Measurements from ENCODE around the gene ITIH3. TPM values are rescaled to one million over a fixed set of nuclear protein-coding genes. Genes with fewer than 3 reads are reported as not detected.

ITIH3 gene
- total and polyA plus RNA-seq, 3 experiments from 2014 or later = not detected

DNA sequence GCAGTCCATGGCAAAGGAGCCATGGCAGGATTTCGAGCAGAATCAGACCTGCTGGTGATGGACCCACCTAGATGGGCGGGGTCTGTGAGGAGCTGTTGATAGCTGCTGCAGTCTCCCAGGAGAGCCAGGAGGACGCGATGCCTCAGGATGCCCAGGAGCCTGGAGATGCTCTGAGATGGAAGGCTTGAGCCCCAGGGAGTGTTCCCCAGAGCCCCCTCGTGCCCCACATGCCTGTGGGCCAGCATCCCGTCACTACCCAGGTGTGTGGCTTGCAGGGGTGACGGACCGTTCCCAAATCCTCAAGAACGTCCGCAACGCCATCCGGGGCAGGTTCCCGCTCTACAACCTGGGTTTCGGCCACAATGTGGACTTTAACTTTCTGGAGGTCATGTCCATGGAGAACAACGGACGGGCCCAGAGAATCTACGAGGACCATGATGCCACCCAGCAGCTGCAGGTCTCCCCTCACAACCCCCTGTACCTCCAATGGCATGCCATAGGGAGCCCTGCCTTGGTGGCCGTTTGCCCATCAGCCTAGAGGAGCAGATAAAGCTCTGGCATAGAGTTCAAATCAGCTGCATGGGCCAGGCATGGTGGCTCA is 10.5 kb upstream of the ITIH3 start:
- DNase-seq = peak in 1 of 5 donors; percentile 33
- H3K4me1 ChIP-seq (ENCODE audit: insufficient read depth, low read length) = no peaks in the 10 kb centered on the region
- POLR2A ChIA-PET = no interaction called here
- no peaks in the 10 kb centered on the region for H3K36me3 ChIP-seq (ENCODE audit: insufficient read depth, low read length)
- H3K27ac ChIP-seq (ENCODE audit: low read depth, low read length) = no peak overlapping the region
- Mint-ChIP-seq H3K27me3 (peaks cover 0 to 14% of the 10 kb centered on the region in 2 donors), H3K4me1 (no peaks in the 10 kb centered on the region), H3K9me3 (no peaks in the 10 kb centered on the region), H3K4me3 (no peak overlapping the region), H3K36me3 (no peaks in the 10 kb centered on the region), H3K27ac (no peak overlapping the region)
- H3K9me3 ChIP-seq (ENCODE audit: low read length) = no peaks in the 10 kb centered on the region
- CTCF ChIA-PET = no interaction called here
- H3K4me3 ChIP-seq (ENCODE audit: low read length) = no peak overlapping the region
- no peaks in the 10 kb centered on the region for H3K27me3 ChIP-seq (ENCODE audit: insufficient read depth, low read length, poor library complexity, severe bottlenecking)

DNA sequence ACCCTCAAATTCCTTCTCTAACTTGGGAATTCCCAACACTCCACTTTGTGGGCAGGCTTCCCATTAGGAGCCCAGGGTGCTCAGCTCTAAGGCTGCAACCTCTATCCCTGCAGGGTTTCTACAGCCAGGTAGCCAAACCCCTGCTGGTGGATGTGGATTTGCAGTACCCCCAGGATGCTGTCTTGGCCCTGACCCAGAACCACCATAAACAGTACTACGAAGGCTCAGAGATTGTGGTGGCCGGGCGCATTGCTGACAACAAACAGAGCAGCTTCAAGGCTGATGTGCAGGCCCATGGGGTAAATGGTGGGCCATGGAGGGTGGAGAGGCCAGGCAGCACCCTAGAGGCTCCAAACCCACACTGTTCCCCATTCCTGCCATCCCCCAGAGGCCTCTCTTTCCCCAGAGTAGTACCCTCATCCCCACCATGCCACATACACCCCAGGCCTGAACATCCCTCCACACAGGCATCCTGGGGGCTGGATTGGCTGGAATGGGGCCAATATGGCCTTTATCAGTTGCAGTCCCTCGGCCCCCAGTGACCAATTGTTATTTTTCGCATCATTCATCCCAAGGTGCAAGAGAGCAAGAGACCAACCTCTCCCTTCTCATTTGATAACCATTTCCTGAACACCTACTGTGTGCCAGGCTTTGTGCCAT is 9.5 kb upstream of the ITIH3 start:
- H3K27me3 ChIP-seq (ENCODE audit: insufficient read depth, low read length, poor library complexity, severe bottlenecking) = no peaks in the 10 kb centered on the region
- no peaks in the 10 kb centered on the region for H3K36me3 ChIP-seq (ENCODE audit: insufficient read depth, low read length)
- ChIA-PET CTCF (interaction anchor here (1.5 kb wide), 1 partner anchor 13 kb away, joined by 3 read pairs; no protein-coding TSS in a partner anchor), POLR2A (no interaction called here)
- H3K27me3 Mint-ChIP-seq = peaks cover 0 to 14% of the 10 kb centered on the region in 2 donors
- peak in 1 of 5 donors; percentile 16 for DNase-seq
- H3K4me3 ChIP-seq (ENCODE audit: low read length) = no peak overlapping the region
- H3K4me1 Mint-ChIP-seq = no peaks in the 10 kb centered on the region
- no peaks in the 10 kb centered on the region for H3K9me3 ChIP-seq (ENCODE audit: low read length)
- H3K36me3 Mint-ChIP-seq = no peaks in the 10 kb centered on the region
- H3K27ac ChIP-seq (ENCODE audit: low read depth, low read length) = no peak overlapping the region
- no peaks in the 10 kb centered on the region for H3K4me1 ChIP-seq (ENCODE audit: insufficient read depth, low read length)
- H3K9me3 Mint-ChIP-seq = no peaks in the 10 kb centered on the region
- H3K27ac Mint-ChIP-seq = no peak overlapping the region
- no peak overlapping the region for H3K4me3 Mint-ChIP-seq

DNA sequence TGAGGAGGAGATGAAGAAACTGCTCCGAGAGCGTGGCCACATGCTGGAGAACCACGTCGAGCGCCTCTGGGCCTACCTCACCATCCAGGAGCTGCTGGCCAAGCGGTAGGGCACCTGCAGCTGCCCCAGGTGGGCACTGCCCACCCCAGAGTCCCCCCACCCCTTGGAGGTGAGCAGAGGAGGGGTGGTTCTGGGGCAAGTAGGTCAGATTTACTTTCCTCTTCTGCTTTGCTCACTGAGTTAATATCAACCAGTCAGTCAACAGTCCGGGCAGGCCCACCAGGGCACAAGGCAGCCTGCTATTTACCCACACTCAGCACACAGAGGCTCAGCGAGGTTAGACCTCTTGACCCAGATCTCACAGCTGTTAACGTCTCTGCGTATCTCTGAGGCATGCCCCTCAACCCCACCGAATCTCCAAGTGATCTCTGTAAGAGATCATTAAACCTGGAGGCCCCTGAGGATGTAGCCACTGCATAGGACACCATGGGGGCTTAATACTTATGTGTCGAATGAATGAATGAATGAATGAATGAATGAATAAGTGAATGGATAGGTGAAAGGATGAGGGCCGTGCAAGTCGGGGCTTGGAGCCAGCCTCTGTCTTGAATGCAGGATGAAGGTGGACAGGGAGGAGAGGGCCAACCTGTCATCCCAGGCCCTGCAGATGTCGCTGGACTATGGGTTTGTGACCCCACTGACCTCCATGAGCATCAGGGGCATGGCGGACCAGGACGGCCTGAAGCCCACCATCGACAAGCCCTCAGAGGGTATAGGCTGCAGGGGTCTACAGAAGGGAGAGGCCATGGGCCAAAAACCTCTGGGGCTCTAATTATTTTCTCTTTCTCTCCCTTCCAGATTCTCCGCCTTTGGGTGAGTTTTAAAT is 8.0 kb upstream of the ITIH3 start:
- POLR2A ChIA-PET = no interaction called here
- Mint-ChIP-seq H3K36me3 (no peaks in the 10 kb centered on the region), H3K4me1 (no peaks in the 10 kb centered on the region), H3K27me3 (peaks cover 0 to 9% of the 10 kb centered on the region in 2 donors), H3K9me3 (peaks cover 0 to 2% (median 0%) of the 10 kb centered on the region in 5 donors), H3K27ac (no peak overlapping the region), H3K4me3 (no peak overlapping the region)
- H3K27ac ChIP-seq (ENCODE audit: low read depth, low read length) = no peak overlapping the region
- CTCF ChIA-PET = interaction anchor here (1.5 kb wide), 1 partner anchor 12 kb away, joined by 3 read pairs; no protein-coding TSS in a partner anchor
- no peaks in the 10 kb centered on the region for H3K4me1 ChIP-seq (ENCODE audit: insufficient read depth, low read length)
- no peaks in the 10 kb centered on the region for H3K27me3 ChIP-seq (ENCODE audit: insufficient read depth, low read length, poor library complexity, severe bottlenecking)
- no peaks in the 10 kb centered on the region for H3K9me3 ChIP-seq (ENCODE audit: low read length)
- DNase-seq = peak in 1 of 5 donors; percentile 38
- no peak overlapping the region for H3K4me3 ChIP-seq (ENCODE audit: low read length)
- no peaks in the 10 kb centered on the region for H3K36me3 ChIP-seq (ENCODE audit: insufficient read depth, low read length)

DNA sequence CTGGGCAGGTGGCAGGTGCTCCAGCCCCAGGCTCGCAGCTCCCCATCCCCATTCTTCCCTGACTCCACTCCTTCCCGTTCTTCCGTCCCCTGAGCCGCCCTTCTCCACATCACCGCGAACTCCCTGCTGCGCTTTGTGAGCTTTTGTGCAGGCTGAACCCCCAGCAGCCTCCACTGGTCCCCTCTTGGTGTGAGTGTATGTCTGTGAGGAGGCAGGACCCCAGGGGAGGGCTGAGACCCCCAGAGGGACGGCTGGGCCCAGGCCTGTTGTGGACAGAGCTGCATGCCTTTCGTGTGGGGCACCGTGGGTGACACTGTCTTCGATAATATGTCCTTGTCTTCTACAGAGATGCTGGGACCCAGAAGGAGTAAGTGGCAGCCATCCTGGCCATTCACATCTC is 7.3 kb upstream of the ITIH3 start:
- peak in 1 of 5 donors; percentile 18 for DNase-seq
- ChIA-PET CTCF (interaction anchor here (0.8 kb wide), 1 partner anchor 11 kb away, joined by 3 read pairs; no protein-coding TSS in a partner anchor), POLR2A (interaction anchor here (0.6 kb wide), 1 partner anchor 16 kb away, joined by 8 read pairs; no protein-coding TSS in a partner anchor)
- no peaks in the 10 kb centered on the region for H3K27me3 ChIP-seq (ENCODE audit: insufficient read depth, low read length, poor library complexity, severe bottlenecking)
- Mint-ChIP-seq H3K9me3 (peaks cover 0 to 2% (median 0%) of the 10 kb centered on the region in 5 donors), H3K4me1 (no peaks in the 10 kb centered on the region), H3K36me3 (no peaks in the 10 kb centered on the region), H3K27me3 (peaks cover 0 to 9% of the 10 kb centered on the region in 2 donors), H3K4me3 (no peak overlapping the region), H3K27ac (no peak overlapping the region)
- no peak overlapping the region for H3K27ac ChIP-seq (ENCODE audit: low read depth, low read length)
- H3K4me3 ChIP-seq (ENCODE audit: low read length) = no peak overlapping the region
- H3K9me3 ChIP-seq (ENCODE audit: low read length) = no peaks in the 10 kb centered on the region
- no peaks in the 10 kb centered on the region for H3K4me1 ChIP-seq (ENCODE audit: insufficient read depth, low read length)
- H3K36me3 ChIP-seq (ENCODE audit: insufficient read depth, low read length) = no peaks in the 10 kb centered on the region

DNA sequence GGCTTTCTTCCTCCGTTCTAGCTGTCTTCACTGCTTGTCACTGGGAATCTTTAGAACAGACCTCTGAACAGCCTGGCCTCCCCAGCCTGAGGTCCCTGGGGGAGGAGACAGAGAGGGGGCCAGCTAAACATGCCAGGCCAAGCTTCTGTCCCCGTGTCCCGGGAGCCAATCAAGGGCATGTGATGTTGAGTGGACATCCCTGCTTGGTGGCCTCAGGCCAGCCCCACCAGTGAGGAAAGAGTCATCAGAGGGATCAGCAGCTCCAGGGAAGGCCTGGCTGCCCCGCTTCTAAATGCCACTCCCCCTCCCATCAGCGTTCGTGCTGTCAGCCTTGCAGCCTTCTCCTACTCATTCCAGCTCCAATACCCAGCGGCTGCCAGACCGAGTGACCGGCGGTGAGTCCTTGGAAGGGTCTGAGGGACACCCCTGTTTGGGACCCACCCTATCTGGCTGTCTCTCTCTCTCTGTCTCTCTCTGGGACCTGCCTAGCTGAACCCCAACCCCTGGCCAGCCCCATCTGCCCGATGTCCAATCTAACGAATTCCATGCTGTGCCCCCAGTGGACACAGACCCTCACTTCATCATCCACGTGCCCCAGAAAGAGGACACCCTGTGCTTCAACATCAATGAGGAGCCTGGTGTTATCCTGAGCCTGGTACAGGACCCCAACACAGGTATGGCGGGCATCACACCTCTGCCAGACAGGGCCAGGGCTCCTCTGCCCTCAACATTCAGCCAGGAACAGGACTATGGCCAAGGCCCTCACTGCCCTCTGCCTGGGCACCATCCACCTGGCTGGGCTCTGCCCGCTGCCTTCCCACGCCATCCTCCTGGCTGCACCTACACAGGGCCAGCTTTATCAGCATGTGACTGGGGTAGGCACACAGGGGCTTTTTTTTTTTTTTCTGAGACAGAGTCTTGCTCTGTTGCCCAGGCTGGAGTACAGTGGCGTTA is 6.6 kb upstream of the ITIH3 start:
- Mint-ChIP-seq H3K27me3 (peaks cover 0 to 9% of the 10 kb centered on the region in 2 donors), H3K9me3 (peaks cover 0 to 2% (median 0%) of the 10 kb centered on the region in 5 donors), H3K27ac (no peak overlapping the region), H3K4me3 (no peak overlapping the region), H3K4me1 (no peaks in the 10 kb centered on the region), H3K36me3 (no peaks in the 10 kb centered on the region)
- Histone ChIP-seq H3K9me3 (ENCODE audit: low read length) (no peaks in the 10 kb centered on the region), H3K27me3 (ENCODE audit: insufficient read depth, low read length, poor library complexity, severe bottlenecking) (no peaks in the 10 kb centered on the region), H3K4me3 (ENCODE audit: low read length) (no peak overlapping the region), H3K36me3 (ENCODE audit: insufficient read depth, low read length) (no peaks in the 10 kb centered on the region), H3K27ac (ENCODE audit: low read depth, low read length) (no peak overlapping the region), H3K4me1 (ENCODE audit: insufficient read depth, low read length) (no peaks in the 10 kb centered on the region)
- POLR2A ChIA-PET = interaction anchor here (0.6 kb wide), 2 partner anchors 17 to 316 kb away, joined by 4 to 8 read pairs; no protein-coding TSS in a partner anchor
- CTCF ChIA-PET = interaction anchor here (0.8 kb wide), 1 partner anchor 10 kb away, joined by 3 read pairs; no protein-coding TSS in a partner anchor
- DNase-seq = peak in 1 of 5 donors; percentile 30

DNA sequence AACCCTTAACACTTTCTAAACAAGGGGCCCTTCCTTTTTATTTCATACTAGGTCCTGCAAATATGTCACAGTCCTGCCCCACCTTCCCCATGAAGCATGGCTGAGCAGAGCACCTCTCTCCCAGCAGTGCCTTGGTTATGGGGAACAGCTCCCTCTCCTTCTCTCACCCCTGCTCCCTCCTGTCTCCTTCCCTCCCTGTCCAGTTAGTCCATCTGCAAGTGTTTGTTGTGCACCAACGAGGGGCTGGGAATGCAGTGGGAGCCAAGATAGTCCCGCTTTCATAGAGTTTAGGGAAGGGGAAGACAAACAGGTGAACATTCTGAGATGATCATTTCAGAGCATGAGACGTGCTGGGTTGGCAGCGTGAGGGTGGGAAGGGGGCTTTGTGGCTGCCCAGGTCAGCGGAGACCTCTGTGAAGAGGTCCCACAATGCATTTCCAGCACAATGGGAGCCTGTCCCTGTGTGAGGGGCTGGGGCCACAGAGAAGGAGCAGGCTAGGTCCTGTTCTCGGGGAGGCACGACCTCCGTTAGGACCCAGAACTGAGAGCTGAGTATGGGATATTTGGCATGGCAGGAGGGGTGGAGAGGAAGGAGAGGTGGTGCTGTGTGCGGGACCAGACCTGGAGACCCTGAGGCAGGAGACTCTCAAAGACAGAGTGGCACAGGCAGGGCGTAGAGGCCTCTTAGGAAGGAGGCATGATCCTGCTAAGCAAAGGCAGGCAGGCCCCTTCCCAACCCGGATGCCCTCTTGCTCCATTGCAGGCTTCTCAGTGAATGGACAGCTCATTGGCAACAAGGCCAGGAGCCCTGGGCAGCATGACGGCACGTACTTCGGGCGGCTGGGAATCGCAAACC is 5.5 kb upstream of the ITIH3 start:
- Histone ChIP-seq H3K9me3 (ENCODE audit: low read length) (no peaks in the 10 kb centered on the region), H3K4me3 (ENCODE audit: low read length) (no peak overlapping the region), H3K27ac (ENCODE audit: low read depth, low read length) (no peak overlapping the region), H3K36me3 (ENCODE audit: insufficient read depth, low read length) (no peaks in the 10 kb centered on the region), H3K27me3 (ENCODE audit: insufficient read depth, low read length, poor library complexity, severe bottlenecking) (no peaks in the 10 kb centered on the region), H3K4me1 (ENCODE audit: insufficient read depth, low read length) (no peaks in the 10 kb centered on the region)
- H3K36me3 Mint-ChIP-seq = no peaks in the 10 kb centered on the region
- ChIA-PET POLR2A (no interaction called here), CTCF (no interaction called here)
- peaks cover 0 to 2% (median 0%) of the 10 kb centered on the region in 5 donors for H3K9me3 Mint-ChIP-seq
- H3K27ac Mint-ChIP-seq = no peak overlapping the region
- H3K27me3 Mint-ChIP-seq = peaks cover 0 to 5% of the 10 kb centered on the region in 2 donors
- H3K4me3 Mint-ChIP-seq = peak overlapping the region in 1 of 7 donors; percentile 38
- DNase-seq = no peak
- H3K4me1 Mint-ChIP-seq = no peaks in the 10 kb centered on the region

DNA sequence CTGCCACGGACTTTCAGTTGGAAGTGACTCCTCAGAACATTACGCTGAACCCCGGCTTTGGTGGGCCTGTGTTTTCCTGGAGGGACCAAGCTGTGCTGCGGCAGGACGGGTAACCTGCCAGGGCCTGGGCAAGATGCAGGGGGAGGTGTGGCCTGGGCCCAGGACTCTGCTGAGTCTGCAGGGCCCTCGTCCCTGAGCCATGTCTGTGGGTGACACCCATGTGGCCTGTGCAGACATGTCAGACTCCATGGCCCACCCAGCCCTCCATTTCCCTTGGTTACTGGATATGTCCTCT is 4.9 kb upstream of the ITIH3 start:
- CTCF ChIA-PET = no interaction called here

More for the DNA sequence above, 4.9 kb upstream of the ITIH3 start:
- Histone ChIP-seq H3K4me1 (ENCODE audit: insufficient read depth, low read length) (no peaks in the 10 kb centered on the region), H3K27ac (ENCODE audit: low read depth, low read length) (no peak overlapping the region), H3K4me3 (ENCODE audit: low read length) (no peak overlapping the region), H3K9me3 (ENCODE audit: low read length) (no peaks in the 10 kb centered on the region), H3K36me3 (ENCODE audit: insufficient read depth, low read length) (no peaks in the 10 kb centered on the region), H3K27me3 (ENCODE audit: insufficient read depth, low read length, poor library complexity, severe bottlenecking) (no peaks in the 10 kb centered on the region)
- Mint-ChIP-seq H3K9me3 (peaks cover 0 to 2% (median 0%) of the 10 kb centered on the region in 5 donors), H3K4me3 (no peak overlapping the region), H3K27me3 (peaks cover 0 to 5% of the 10 kb centered on the region in 2 donors), H3K36me3 (no peaks in the 10 kb centered on the region), H3K27ac (no peak overlapping the region), H3K4me1 (no peaks in the 10 kb centered on the region)
- DNase-seq = no peak
- POLR2A ChIA-PET = no interaction called here

All from CD8-positive, alpha-beta memory T cell (primary cell).